ENCODE measurements around the gene TANC1. TPM values are rescaled to one million over a fixed set of nuclear protein-coding genes. Genes with fewer than 3 reads are reported as not detected.

Gene TANC1
- total and polyA plus RNA-seq, 2 of the 4 experiments (the other 2 are of a cell fraction), result 10.2 to 12.9 TPM

DNA sequence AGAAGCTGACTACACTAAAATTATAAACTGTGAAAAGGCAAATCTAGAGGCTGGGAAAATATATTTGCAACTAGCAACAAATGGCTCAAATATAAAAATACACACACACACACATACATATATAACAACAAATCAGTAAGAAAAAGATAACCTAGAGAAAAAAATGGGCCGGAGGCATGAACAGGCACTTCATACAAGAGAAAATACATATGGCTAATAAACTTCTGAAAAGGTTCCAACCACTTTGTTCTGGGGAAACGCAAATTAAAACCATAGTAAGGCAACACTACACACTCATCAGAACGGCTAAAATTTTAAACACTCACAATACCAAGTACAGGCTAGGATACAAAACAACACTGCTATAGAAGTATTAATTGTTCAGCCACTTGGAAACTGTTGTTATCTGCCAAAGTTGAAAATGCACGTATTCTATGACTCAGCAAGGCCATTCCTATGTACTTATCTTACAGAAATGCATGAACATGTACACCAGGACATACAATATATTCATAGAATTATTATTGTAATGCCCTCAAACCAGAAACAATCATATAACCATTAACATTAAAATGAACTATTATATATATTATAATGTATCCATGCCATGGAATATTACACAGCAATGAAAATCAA lies 302.4 kb downstream of the TANC1 start:
- DNase-seq (no peak), ATAC-seq (ENCODE audit: low read depth) (no peak)
- H2AK5ac ChIP-seq (ENCODE audit: low read depth, low read length), result no peak overlapping the region
- H4K8ac ChIP-seq (ENCODE audit: low read depth in 2 of 2, low read length in 2 of 2), result no peak overlapping the region
- no peak overlapping the region for H2BK15ac ChIP-seq (ENCODE audit: low read depth, low read length)
- no peak overlapping the region for H3K23ac ChIP-seq (ENCODE audit: low read depth, low read length)
- H4K91ac ChIP-seq (ENCODE audit: insufficient read depth, low read depth, low read length), result no peak overlapping the region
- H4K5ac ChIP-seq (ENCODE audit: low read depth, low read length), result no peak overlapping the region
- no peak overlapping the region for H2BK20ac ChIP-seq (ENCODE audit: low read depth, low read length)
- no peaks in the 10 kb centered on the region for H3K27me3 ChIP-seq (ENCODE audit: control insufficient read depth, insufficient read depth, low read length)
- H4K20me1 ChIP-seq (ENCODE audit: insufficient read depth, low read length), result no peaks in the 10 kb centered on the region
- intact Hi-C loops (cut with micrococcal nuclease), result no loop called here
- ChIA-PET POLR2A (ENCODE audit: unreplicated experiment) (no interaction called here), CTCF (no interaction called here)
- BruUV-seq (replicated peaks), result no TSS peak
- no peak overlapping the region for H3K18ac ChIP-seq (ENCODE audit: low read depth, low read length)
- H2BK120ac ChIP-seq (ENCODE audit: low read depth, low read length), result no peak overlapping the region
- H3K9ac ChIP-seq (ENCODE audit: low read depth, low read length), result no peak overlapping the region
- H3K4me3 ChIP-seq (ENCODE audit: insufficient read depth, low read depth, low read length), result no peak overlapping the region
- no peak overlapping the region for H3K56ac ChIP-seq (ENCODE audit: extremely low read depth, insufficient read depth, low read length)
- peaks cover 4% of the 10 kb centered on the region; the same call in 1 of the 2 replicates for H3K4me1 ChIP-seq (ENCODE audit: control insufficient read depth, insufficient read depth, low read length)
- no peak overlapping the region for H2BK5ac ChIP-seq (ENCODE audit: low read depth, low read length, poor library complexity, severe bottlenecking)
- no peak overlapping the region for H2AK9ac ChIP-seq (replicated peaks; ENCODE audit: low read depth, low read length, poor library complexity)
- H3K4me2 ChIP-seq (ENCODE audit: low read depth, low read length), result no peak overlapping the region
- dilution Hi-C loops (cut with HindIII; ENCODE audit: low sequenced_read_pairs, unreplicated experiment), result no loop called here
- H3K36me3 ChIP-seq (ENCODE audit: control insufficient read depth, insufficient read depth, low read length), result peaks cover 6% of the 10 kb centered on the region
- no peaks in the 10 kb centered on the region for H3K79me1 ChIP-seq (ENCODE audit: low read depth in 1 of 2, low read length in 2 of 2)
- no peak overlapping the region for H3K14ac ChIP-seq (replicated peaks; ENCODE audit: low read depth, low read length)
- H3K9me3 ChIP-seq (ENCODE audit: control insufficient read depth, insufficient read depth, low read length), result no peaks in the 10 kb centered on the region
- H3K4ac ChIP-seq (ENCODE audit: low read depth, low read length), result no peak overlapping the region
- TF ChIP-seq, protein P1, sequence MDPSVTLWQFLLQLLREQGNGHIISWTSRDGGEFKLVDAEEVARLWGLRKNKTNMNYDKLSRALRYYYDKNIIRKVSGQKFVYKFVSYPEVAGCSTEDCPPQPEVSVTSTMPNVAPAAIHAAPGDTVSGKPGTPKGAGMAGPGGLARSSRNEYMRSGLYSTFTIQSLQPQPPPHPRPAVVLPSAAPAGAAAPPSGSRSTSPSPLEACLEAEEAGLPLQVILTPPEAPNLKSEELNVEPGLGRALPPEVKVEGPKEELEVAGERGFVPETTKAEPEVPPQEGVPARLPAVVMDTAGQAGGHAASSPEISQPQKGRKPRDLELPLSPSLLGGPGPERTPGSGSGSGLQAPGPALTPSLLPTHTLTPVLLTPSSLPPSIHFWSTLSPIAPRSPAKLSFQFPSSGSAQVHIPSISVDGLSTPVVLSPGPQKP (IDR thresholded peaks at IDR 0.05; ENCODE audit: borderline replicate concordance, low read depth, low read length), result no peak
- no peak for TF ChIP-seq RFX5 (IDR thresholded peaks at IDR 0.05; ENCODE audit: low read depth, low read length)
- TF ChIP-seq CEBPB (IDR thresholded peaks at IDR 0.05; ENCODE audit: low read depth, low read length), result no peak
- no peak for TF ChIP-seq NFE2L2 (IDR thresholded peaks at IDR 0.05; ENCODE audit: low read depth, low read length)
- TF ChIP-seq BHLHE40 (IDR thresholded peaks at IDR 0.05; ENCODE audit: low read depth, low read length), result no peak
- no peak for TF ChIP-seq MAZ (IDR thresholded peaks at IDR 0.05; ENCODE audit: borderline replicate concordance, low read depth, low read length)
- no peak for TF ChIP-seq RAD21 (IDR thresholded peaks at IDR 0.05; ENCODE audit: low read length)
- TF ChIP-seq, protein P2, sequence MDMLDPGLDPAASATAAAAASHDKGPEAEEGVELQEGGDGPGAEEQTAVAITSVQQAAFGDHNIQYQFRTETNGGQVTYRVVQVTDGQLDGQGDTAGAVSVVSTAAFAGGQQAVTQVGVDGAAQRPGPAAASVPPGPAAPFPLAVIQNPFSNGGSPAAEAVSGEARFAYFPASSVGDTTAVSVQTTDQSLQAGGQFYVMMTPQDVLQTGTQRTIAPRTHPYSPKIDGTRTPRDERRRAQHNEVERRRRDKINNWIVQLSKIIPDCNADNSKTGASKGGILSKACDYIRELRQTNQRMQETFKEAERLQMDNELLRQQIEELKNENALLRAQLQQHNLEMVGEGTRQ (IDR thresholded peaks at IDR 0.05; ENCODE audit: low read depth, low read length), result no peak
- TF ChIP-seq RCOR1 (IDR thresholded peaks at IDR 0.05; ENCODE audit: insufficient replicate concordance, low read length), result no peak
- no peak for TF ChIP-seq CHD1 (IDR thresholded peaks at IDR 0.05; ENCODE audit: low read depth, low read length)
- TF ChIP-seq, protein P3, sequence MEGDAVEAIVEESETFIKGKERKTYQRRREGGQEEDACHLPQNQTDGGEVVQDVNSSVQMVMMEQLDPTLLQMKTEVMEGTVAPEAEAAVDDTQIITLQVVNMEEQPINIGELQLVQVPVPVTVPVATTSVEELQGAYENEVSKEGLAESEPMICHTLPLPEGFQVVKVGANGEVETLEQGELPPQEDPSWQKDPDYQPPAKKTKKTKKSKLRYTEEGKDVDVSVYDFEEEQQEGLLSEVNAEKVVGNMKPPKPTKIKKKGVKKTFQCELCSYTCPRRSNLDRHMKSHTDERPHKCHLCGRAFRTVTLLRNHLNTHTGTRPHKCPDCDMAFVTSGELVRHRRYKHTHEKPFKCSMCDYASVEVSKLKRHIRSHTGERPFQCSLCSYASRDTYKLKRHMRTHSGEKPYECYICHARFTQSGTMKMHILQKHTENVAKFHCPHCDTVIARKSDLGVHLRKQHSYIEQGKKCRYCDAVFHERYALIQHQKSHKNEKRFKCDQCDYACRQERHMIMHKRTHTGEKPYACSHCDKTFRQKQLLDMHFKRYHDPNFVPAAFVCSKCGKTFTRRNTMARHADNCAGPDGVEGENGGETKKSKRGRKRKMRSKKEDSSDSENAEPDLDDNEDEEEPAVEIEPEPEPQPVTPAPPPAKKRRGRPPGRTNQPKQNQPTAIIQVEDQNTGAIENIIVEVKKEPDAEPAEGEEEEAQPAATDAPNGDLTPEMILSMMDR (conservative IDR thresholded peaks at IDR 0.05; ENCODE audit: low read depth, low read length), result no peak
- no peak for TF ChIP-seq FOS (IDR thresholded peaks at IDR 0.05; ENCODE audit: low read depth, low read length)
- TF ChIP-seq POLR2A (IDR thresholded peaks at IDR 0.05; ENCODE audit: low read depth, low read length), result no peak
- TF ChIP-seq MAFK (IDR thresholded peaks at IDR 0.05; ENCODE audit: low read depth, low read length), result no peak
- TF ChIP-seq SMC3 (IDR thresholded peaks at IDR 0.05; ENCODE audit: low read depth, low read length), result no peak
- TF ChIP-seq MXI1 (IDR thresholded peaks at IDR 0.05; ENCODE audit: borderline replicate concordance, low read depth, low read length), result no peak
- peaks cover 5% of the 10 kb centered on the region; the same call in 1 of the 2 replicates for H3K9me1 ChIP-seq (ENCODE audit: insufficient read depth, low read length)
- WGBS, 2 experiments (ENCODE audit: extremely low coverage in 2 of 2, insufficient read length in 1 of 2), result no CpG with 5 or more reads among the region's 4 CpGs
- no peak overlapping the region for H2AFZ ChIP-seq (replicated peaks; ENCODE audit: low read length, poor library complexity)
- no peak overlapping the region for H3K27ac ChIP-seq (ENCODE audit: insufficient read depth, low read length)
- in situ Hi-C loops (cut with MboI; ENCODE audit: low sequenced_read_pairs), result no loop called here

All from IMR-90 (cell line).